ENCODE measurements around the gene GPR107.

GRCh38 chr9:130039528-130040147 is 14.1 kb upstream of the GPR107 start:
- peak in 1 of 3 experiments; percentile 34 for TF ChIP-seq CTCF (IDR thresholded peaks at IDR 0.05)
- peak; percentile 29 to 50 for TF ChIP-seq POLR2AphosphoS5 (IDR thresholded peaks at IDR 0.05)

Data from esophagus muscularis mucosa (tissue), 3 donors.